Activated gamma-delta T cell treated with anti-CD3 and anti-CD28 coated beads, Interleukin-2, amount 50 U/mL, for 16 hours (primary cell): ENCODE data around the gene RPL12.

Source experiments
- DNase-seq: peaks from one replicate; pipeline ENCODE4 v3.0.0-alpha.2; 2020; ENCODE audit warnings: low read depth

Gene RPL12

GRCh38 chr9:127403507-127404192 lies 47.6 kb downstream of the RPL12 start:
- DNase-seq = no peak

GRCh38 chr9:127402401-127403090 lies 48.7 kb downstream of the RPL12 start:
- DNase-seq = no peak

DNA sequence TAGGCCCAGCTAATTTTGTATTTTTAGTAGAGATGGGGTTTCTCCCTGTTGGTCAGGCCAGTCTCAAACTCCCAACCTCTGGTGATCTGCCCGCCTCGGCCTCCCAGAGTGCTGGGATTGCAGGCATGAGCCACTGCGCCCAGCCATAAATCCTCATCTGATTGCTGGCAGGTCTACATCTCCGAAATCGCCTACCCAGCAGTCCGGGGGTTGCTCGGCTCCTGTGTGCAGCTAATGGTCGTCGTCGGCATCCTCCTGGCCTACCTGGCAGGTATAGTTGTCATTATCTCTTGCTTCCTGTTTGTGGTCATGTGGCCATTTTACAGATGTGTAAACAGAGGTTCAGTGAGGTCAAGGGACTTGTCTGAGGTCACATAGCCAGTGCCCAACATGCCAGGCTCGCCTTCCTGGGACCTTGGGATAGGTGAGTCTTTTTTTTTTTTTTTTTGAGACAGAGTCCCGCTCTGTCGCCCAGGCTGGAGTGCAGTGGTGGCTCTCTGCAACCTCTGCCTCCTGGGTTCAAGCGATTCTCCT lies 51.4 kb downstream of the RPL12 start:
- DNase-seq = no peak

DNA sequence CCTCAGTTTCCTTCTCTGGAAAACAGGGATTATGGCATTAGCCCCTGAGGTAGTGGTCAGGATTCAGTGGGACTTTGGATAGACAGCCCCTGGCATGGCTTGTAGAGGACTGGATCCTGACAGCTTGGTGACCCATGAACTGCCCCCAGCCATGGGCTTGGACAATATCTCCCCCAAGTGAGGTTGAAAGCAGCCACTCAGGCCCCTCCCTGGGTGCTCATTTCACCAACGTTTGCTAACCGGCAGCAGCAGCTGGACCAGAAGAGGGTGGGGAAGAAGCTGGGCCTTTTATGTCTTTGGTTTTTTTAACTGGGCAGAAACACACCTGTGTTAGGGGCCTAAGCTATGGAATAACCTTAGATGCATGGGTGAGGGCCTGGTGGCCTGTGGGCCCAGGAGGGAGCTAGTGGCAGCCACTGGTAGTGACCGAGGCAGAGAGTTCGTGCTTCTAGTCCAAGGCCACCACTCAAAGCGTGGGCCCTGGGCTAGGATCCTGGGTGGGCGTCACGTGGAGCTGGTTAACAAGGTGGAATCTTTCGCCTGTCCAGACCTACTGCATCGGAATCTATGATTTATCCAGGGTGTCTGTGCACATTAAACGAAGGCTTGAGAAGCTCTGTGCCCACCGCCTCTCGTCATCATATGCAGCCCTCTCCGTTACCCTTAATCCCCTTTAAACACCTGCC lies 52.3 kb downstream of the RPL12 start:
- no peak for DNase-seq

GRCh38 chr9:127398275-127398647 lies 52.9 kb downstream of the RPL12 start:
- no peak for DNase-seq
